ENCODE data around the gene ZNF439.
"Not testable (repeated sequence)": the region's sequence is repeated elsewhere in the genome, so short reads cannot be mapped to it uniquely, and the experiment has no call there.

The ZNF439 gene

GRCh38 chr19:11848594-11849469 is at the start of gene ZNF439:
Gene ZNF439, plus strand, starts transcription at chr19:11848726. Its CDS starts 142 bp downstream, at chr19:11848868.
- DNase-seq: peak; percentile 34 to 96 (median 86)

GRCh38 chr19:11806354-11807098 is 42.0 kb upstream of the ZNF439 start:
- DNase-seq: no peak

GRCh38 chr19:11807099-11807380 is 41.5 kb upstream of the ZNF439 start:
- no peak for DNase-seq

GRCh38 chr19:11813703-11814028 is 34.9 kb upstream of the ZNF439 start:
- peak in 4 of 56 donors; percentile 17 to 50 (median 33) for DNase-seq

GRCh38 chr19:11814029-11814699 is 34.4 kb upstream of the ZNF439 start, which contains the start of gene ZNF440:
Gene ZNF440, plus strand, starts transcription at chr19:11814273. Its CDS starts 175 bp downstream, at chr19:11814448.
- peak; percentile 42 to 98 (median 92) for DNase-seq

GRCh38 chr19:11814700-11815035 is 33.9 kb upstream of the ZNF439 start:
- DNase-seq: peak in 5 of 56 donors; percentile 2 to 43 (median 12)

- peak in 5 of 56 donors; percentile 0 to 20 (median 4) for DNase-seq
Measured at GRCh38 chr19:11821474-11822109, 26.9 kb upstream of the ZNF439 start.

- not testable (repeated sequence) for DNase-seq
Measured at GRCh38 chr19:11828957-11829876, 19.3 kb upstream of the ZNF439 start.

- DNase-seq: no peak
Measured at GRCh38 chr19:11832253-11832912, 16.1 kb upstream of the ZNF439 start.

- DNase-seq: no peak
Measured at GRCh38 chr19:11833541-11833940, 15.0 kb upstream of the ZNF439 start.

- DNase-seq: not testable (repeated sequence)
Measured at GRCh38 chr19:11835626-11836066, 12.9 kb upstream of the ZNF439 start.

- no peak for DNase-seq
Measured at GRCh38 chr19:11843722-11844121, 4.8 kb upstream of the ZNF439 start.

GRCh38 chr19:11847615-11848014 is 911 bp upstream of the ZNF439 start:
- peak in 2 of 56 donors; percentile 0 to 4 for DNase-seq

- peak in 1 of 56 donors; percentile 24 for DNase-seq
Measured at GRCh38 chr19:11848200-11848593, 329 bp upstream of the ZNF439 start.

- not testable (repeated sequence) for DNase-seq
Measured at GRCh38 chr19:11850289-11850688, 1.8 kb downstream of the ZNF439 start.

- no peak for DNase-seq
Measured at GRCh38 chr19:11853358-11853757, 4.8 kb downstream of the ZNF439 start.

- DNase-seq: no peak
Measured at GRCh38 chr19:11856596-11857250, 8.2 kb downstream of the ZNF439 start.

- no peak for DNase-seq
Measured at GRCh38 chr19:11860721-11861120, 12.2 kb downstream of the ZNF439 start.

- DNase-seq: no peak
Measured at GRCh38 chr19:11861301-11861700, 12.8 kb downstream of the ZNF439 start.
